Erythroblast (primary cell): Measurements from ENCODE around the gene NPHS1.

Experiments used
- GATA1 ChIP-seq: IDR thresholded peaks from 2 replicates; pipeline ENCODE4 v1.6.1; 2011; ENCODE audit warnings: low read depth, mild to moderate bottlenecking, control low read depth, low read length, moderate library complexity
- POLR2A ChIP-seq: IDR thresholded peaks from 2 replicates; pipeline ENCODE4 v1.6.1; 2011; ENCODE audit warnings: mild to moderate bottlenecking, low read length

DNA sequence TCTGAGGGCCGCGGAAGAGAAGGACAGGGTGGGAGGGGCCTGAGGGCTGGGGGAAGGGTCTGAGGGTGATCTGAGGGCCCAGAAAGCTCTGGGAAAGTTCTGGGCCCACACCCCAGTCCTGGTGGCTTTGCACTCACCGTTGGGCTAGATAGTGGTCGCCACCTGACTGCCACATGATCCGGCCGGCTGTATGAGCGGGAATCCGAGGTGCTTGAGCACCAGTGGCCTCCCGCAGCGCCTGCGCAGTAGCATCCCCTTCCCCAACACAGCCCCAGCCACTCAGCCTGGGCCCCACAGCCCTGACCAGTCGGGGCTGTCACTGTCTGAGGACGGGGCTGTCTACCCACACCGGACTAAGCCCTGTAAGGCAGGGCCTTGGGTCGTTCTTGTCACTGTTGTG, 54.6 kb downstream of the NPHS1 start:
- TF ChIP-seq POLR2A = no peak
- TF ChIP-seq GATA1 = no peak
